ENCODE measurements around the gene LRRC4.

LRRC4 gene

DNA sequence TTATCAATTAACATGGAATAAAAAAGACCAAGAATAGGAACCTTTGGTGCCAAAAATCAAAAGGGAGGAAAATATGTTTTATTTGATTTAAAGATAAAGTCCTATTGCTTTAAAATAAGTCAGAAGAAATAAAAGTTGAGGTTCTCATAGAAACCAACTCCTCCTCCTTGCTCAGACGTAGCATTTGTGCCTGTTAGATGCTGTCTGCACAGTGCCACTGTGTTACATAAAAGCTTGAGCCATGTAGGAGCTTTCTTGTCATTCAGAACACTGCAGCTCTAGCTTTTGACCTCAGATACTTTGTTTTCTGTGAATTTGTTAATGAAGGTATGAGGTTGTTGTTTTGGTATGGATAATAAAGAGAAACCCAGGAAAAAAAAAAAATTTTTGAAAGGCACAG is 50.3 kb downstream of the LRRC4 start:
- DNase-seq (ENCODE audit: low read depth in 1 of 2, low spot score in 1 of 2): no peak

- no peak for DNase-seq (ENCODE audit: low read depth in 1 of 2, low spot score in 1 of 2)
Measured at GRCh38 chr7:127979728-127980126, 51.5 kb downstream of the LRRC4 start.

GRCh38 chr7:127979113-127979727 is 52.0 kb downstream of the LRRC4 start:
- no peak for DNase-seq (ENCODE audit: low read depth in 1 of 2, low spot score in 1 of 2)

DNA sequence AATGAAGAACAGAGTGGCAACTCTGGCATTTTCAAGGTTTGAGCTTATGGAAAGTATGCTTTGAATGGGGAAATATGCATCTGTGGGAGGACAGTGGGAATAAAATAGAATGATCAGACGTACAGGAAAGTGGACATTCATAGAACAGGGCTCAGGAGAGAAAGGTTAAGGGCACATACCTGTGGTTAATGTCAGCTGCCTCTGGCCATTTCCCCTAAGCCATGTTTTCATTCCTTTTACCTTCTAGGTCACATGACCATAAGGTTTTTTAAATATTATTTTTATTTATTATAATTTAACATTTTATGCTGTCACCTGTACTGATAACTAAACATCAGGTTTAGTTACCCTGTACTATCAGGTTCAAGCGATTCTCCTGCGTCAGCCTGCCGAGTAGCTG is 52.8 kb downstream of the LRRC4 start:
- no peak for DNase-seq (ENCODE audit: low read depth in 1 of 2, low spot score in 1 of 2)

All from activated T-helper 1 cell treated with anti-CD3 and anti-CD28 coated beads, Interleukin-2, amount 50 U/mL, for 16 hours (primary cell).